Neural progenitor cell (in vitro differentiated cells): ENCODE measurements around the gene ZBBX. TPM values are rescaled to one million over a fixed set of nuclear protein-coding genes. Genes with fewer than 3 reads are reported as not detected.

Experiments used
- DNase-seq: peaks from one replicate; pipeline ENCODE4 v3.0.0-alpha.2; 2016; ENCODE audit warnings: low spot score
- H2AFZ ChIP-seq: fragments of 200-600 bp; sonication (generic); replicated peaks from 2 replicates; pipeline ENCODE4 v1.6.1; 2016; ENCODE audit warnings: antibody characterized with exemption
- H3F3A ChIP-seq: fragments of 200-600 bp; sonication (generic); 2 replicates; pipeline ENCODE4 v1.6.1; 2016; ENCODE audit warnings: antibody characterized with exemption, low read depth
- H3K27ac ChIP-seq: fragments of 200-600 bp; sonication (generic); 2 replicates; pipeline ENCODE4 v1.5.1; 2016; ENCODE audit warnings: mild to moderate bottlenecking
- H3K27me3 ChIP-seq: fragments of 200-600 bp; sonication (generic); 2 replicates; pipeline ENCODE4 v1.6.1; 2016; ENCODE audit warnings: mild to moderate bottlenecking, moderate library complexity
- H3K36me3 ChIP-seq: fragments of 200-600 bp; sonication (generic); 2 replicates; pipeline ENCODE4 v1.5.1; 2016
- H3K4me1 ChIP-seq: fragments of 200-600 bp; sonication (generic); 2 replicates; pipeline ENCODE4 v1.6.1; 2016; ENCODE audit warnings: mixed run types
- H3K4me2 ChIP-seq: fragments of 200-600 bp; sonication (generic); 2 replicates; pipeline ENCODE4 v1.6.1; 2016
- H3K4me3 ChIP-seq: fragments of 200-600 bp; sonication (generic); 2 replicates; pipeline ENCODE4 v1.5.1; 2016
- H3K79me2 ChIP-seq: fragments of 200-600 bp; sonication (generic); 2 replicates; pipeline ENCODE4 v1.6.1; 2016; ENCODE audit warnings: low read depth
- H3K9ac ChIP-seq: fragments of 200-600 bp; sonication (generic); 2 replicates; pipeline ENCODE4 v1.6.1; 2016
- H3K9me3 ChIP-seq: fragments of 200-600 bp; sonication (generic); 2 replicates; pipeline ENCODE4 v1.5.1; 2016; ENCODE audit warnings: low read depth
- H4K20me1 ChIP-seq: fragments of 200-600 bp; sonication (generic); 2 replicates; pipeline ENCODE4 v1.6.1; 2016; ENCODE audit warnings: low read depth
- H3K27ac Mint-ChIP-seq: 3 replicates; pipeline ENCODE4 v1.8.0; 2021; ENCODE audit warnings: mixed read lengths
- H3K27me3 Mint-ChIP-seq: 2 replicates; pipeline ENCODE4 v1.8.0; 2022; ENCODE audit warnings: low read depth, mild to moderate bottlenecking, inconsistent platforms, moderate library complexity, mixed read lengths; ENCODE audit not compliant: insufficient read depth
- H3K36me3 Mint-ChIP-seq: 3 replicates; pipeline ENCODE4 v1.8.0; 2021; ENCODE audit warnings: mixed read lengths
- H3K4me1 Mint-ChIP-seq: 3 replicates; pipeline ENCODE4 v1.8.0; 2021; ENCODE audit warnings: mixed read lengths
- H3K4me3 Mint-ChIP-seq: 3 replicates; pipeline ENCODE4 v1.8.0; 2021; ENCODE audit warnings: mild to moderate bottlenecking, moderate library complexity, mixed read lengths
- H3K9me3 Mint-ChIP-seq: 3 replicates; pipeline ENCODE4 v1.8.0; 2020; ENCODE audit warnings: mixed read lengths
- CTCF ChIP-seq: fragments of 200-600 bp; sonication (generic); IDR thresholded peaks from 2 replicates; pipeline ENCODE4 v1.5.1; 2017; ENCODE audit warnings: antibody characterized with exemption, mild to moderate bottlenecking
- EZH2 ChIP-seq: fragments of 200-600 bp; sonication (generic); IDR thresholded peaks from 2 replicates; pipeline ENCODE4 v1.6.1; 2017; ENCODE audit warnings: antibody characterized with exemption, mild to moderate bottlenecking, moderate library complexity
- EZH2phosphoT487 ChIP-seq: fragments of 200-600 bp; sonication (generic); IDR thresholded peaks from 2 replicates; pipeline ENCODE4 v1.6.1; 2017; ENCODE audit warnings: antibody characterized with exemption
- total RNA-seq: library from RNA; depleted of rRNA; stranded (reverse); fragments of >200 nt; gene quantifications from 2 replicates; pipeline ENCODE4 v1.2.3, GENCODE V29; 2015; ENCODE audit warnings: low replicate concordance

ZBBX gene
- total RNA-seq, 1 donor from 2014 or later, result 17.5 TPM

GRCh38 chr3:167350245-167350862, 29.7 kb downstream of the ZBBX start:
- no peaks in the 10 kb centered on the region for H3K36me3 ChIP-seq
- no peaks in the 10 kb centered on the region for H3K4me1 ChIP-seq
- H3K27me3 ChIP-seq, result no peaks in the 10 kb centered on the region
- no peak overlapping the region for H2AFZ ChIP-seq
- no peaks in the 10 kb centered on the region for H3K4me1 Mint-ChIP-seq
- no peaks in the 10 kb centered on the region for H4K20me1 ChIP-seq
- H3K36me3 Mint-ChIP-seq, result no peaks in the 10 kb centered on the region
- no peak overlapping the region for H3K27ac Mint-ChIP-seq
- no peak overlapping the region for H3K9ac ChIP-seq
- no peaks in the 10 kb centered on the region for H3K9me3 ChIP-seq
- no peaks in the 10 kb centered on the region for H3K9me3 Mint-ChIP-seq
- H3K27me3 Mint-ChIP-seq, result no peaks in the 10 kb centered on the region
- H3K79me2 ChIP-seq, result no peaks in the 10 kb centered on the region
- TF ChIP-seq EZH2 (no peak), CTCF (peak; percentile 76), EZH2phosphoT487 (no peak)
- no peak overlapping the region for H3K4me3 ChIP-seq
- H3K4me3 Mint-ChIP-seq, result no peak overlapping the region
- DNase-seq, result peak; percentile 16
- no peak overlapping the region for H3K27ac ChIP-seq
- no peak overlapping the region for H3K4me2 ChIP-seq
- H3F3A ChIP-seq, result no peaks in the 10 kb centered on the region

GRCh38 chr3:167346171-167346570, 33.9 kb downstream of the ZBBX start:
- DNase-seq, result no peak
- no peaks in the 10 kb centered on the region for H3K27me3 ChIP-seq
- no peaks in the 10 kb centered on the region for H3K79me2 ChIP-seq
- H3K27ac ChIP-seq, result no peak overlapping the region
- Mint-ChIP-seq H3K27ac (no peak overlapping the region), H3K4me1 (peaks cover 5% of the 10 kb centered on the region), H3K36me3 (no peaks in the 10 kb centered on the region), H3K4me3 (no peak overlapping the region), H3K9me3 (no peaks in the 10 kb centered on the region), H3K27me3 (no peaks in the 10 kb centered on the region)
- no peak overlapping the region for H2AFZ ChIP-seq
- no peaks in the 10 kb centered on the region for H3K9me3 ChIP-seq
- no peak overlapping the region for H3K4me3 ChIP-seq
- H3F3A ChIP-seq, result no peaks in the 10 kb centered on the region
- H3K4me1 ChIP-seq, result no peaks in the 10 kb centered on the region
- TF ChIP-seq EZH2phosphoT487, result no peak
- no peak for TF ChIP-seq CTCF
- no peak for TF ChIP-seq EZH2
- H4K20me1 ChIP-seq, result no peaks in the 10 kb centered on the region
- no peak overlapping the region for H3K9ac ChIP-seq
- H3K4me2 ChIP-seq, result no peak overlapping the region
- no peaks in the 10 kb centered on the region for H3K36me3 ChIP-seq

DNA sequence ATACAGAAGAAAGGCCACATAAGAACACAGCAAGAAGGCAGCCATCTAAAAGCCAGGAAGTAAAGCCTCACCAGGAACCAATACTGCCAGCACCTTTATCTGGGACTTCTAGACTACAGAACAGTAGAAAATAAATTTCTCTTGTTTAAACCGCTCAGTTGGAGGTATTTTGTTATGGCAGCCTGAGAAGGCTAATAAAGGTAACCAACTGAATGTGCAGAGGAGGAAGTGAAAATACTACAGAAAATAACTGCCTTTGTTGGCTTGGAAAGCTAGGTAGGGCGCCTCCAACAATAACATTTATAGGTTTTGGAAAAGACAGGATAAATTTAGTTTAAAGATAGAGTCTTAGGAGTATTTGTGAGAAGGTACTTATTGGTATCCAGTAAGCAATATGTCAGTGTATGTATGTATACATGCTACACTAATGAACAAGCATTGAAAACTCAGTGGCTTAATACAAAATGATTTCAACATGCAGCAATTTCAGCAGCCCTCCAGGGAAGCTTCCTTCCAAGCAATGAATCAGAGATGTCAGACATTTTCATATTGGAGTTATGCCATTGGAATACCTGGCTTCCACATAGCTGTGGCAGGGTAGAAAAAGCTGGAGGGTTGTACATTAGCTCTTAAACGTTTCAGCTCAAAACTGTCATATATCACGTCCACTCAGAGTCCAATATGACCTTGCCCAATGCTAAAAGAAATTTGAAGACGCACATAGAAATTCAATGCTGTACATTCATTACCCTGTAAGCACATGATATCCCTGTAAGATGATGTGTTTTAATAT, 48.9 kb downstream of the ZBBX start:
- no peaks in the 10 kb centered on the region for H3K9me3 ChIP-seq
- no peaks in the 10 kb centered on the region for H3F3A ChIP-seq
- H3K4me1 Mint-ChIP-seq, result no peaks in the 10 kb centered on the region
- H3K27ac Mint-ChIP-seq, result no peak overlapping the region
- no peak overlapping the region for H2AFZ ChIP-seq
- H4K20me1 ChIP-seq, result no peaks in the 10 kb centered on the region
- H3K36me3 Mint-ChIP-seq, result no peaks in the 10 kb centered on the region
- H3K9me3 Mint-ChIP-seq, result no peaks in the 10 kb centered on the region
- no peaks in the 10 kb centered on the region for H3K36me3 ChIP-seq
- no peaks in the 10 kb centered on the region for H3K27me3 ChIP-seq
- H3K27me3 Mint-ChIP-seq, result no peaks in the 10 kb centered on the region
- no peak overlapping the region for H3K27ac ChIP-seq
- no peak overlapping the region for H3K4me2 ChIP-seq
- no peak overlapping the region for H3K4me3 Mint-ChIP-seq
- no peak overlapping the region for H3K9ac ChIP-seq
- no peak for DNase-seq
- TF ChIP-seq EZH2 (no peak), EZH2phosphoT487 (no peak), CTCF (no peak)
- H3K4me3 ChIP-seq, result no peak overlapping the region
- no peaks in the 10 kb centered on the region for H3K79me2 ChIP-seq
- no peaks in the 10 kb centered on the region for H3K4me1 ChIP-seq
